GM12878 (cell line): ENCODE measurements around the gene NUP210. TPM values are rescaled to one million over a fixed set of nuclear protein-coding genes. Genes with fewer than 3 reads are reported as not detected.

ENCODE experiments used
- ATAC-seq: fragments of 200-7000 bp; cut with Tn5 transposase; 3 replicates; pipeline ENCODE4 v1.9.1; 2020; ENCODE audit warnings: mild to moderate bottlenecking, moderate library complexity
- BruUV-seq: library from RNA; stranded (reverse); fragments of 400-500 nt; replicated peaks from 2 replicates; lab custom pipeline; 2021; lab: Mats Ljungman, UMichigan
- CTCF ChIA-PET: fragments of 300-600 bp; sonication (Branson Sonifier 250); formaldehyde crosslinking; extraction: SDS; loops from one replicate; lab custom pipeline; 2021; ENCODE audit warnings: inconsistent platforms; lab: Yijun Ruan, JAX
- POLR2A ChIA-PET: fragments of 350-600 bp; formaldehyde crosslinking; extraction: SDS; loops from one replicate; lab custom pipeline; 2021; ENCODE audit warnings: inconsistent platforms; lab: Charles Lee
- RAD21 ChIA-PET: fragments of 300-600 bp; sonication (Branson Sonifier 250); formaldehyde crosslinking; loops from one replicate; lab custom pipeline; 2023; ENCODE audit warnings: antibody characterized with exemption; ENCODE audit not compliant: unreplicated experiment; lab: Charles Lee
- SMC1A ChIA-PET: fragments of 300-600 bp; sonication (Branson Sonifier 250); formaldehyde crosslinking; loops from one replicate; lab custom pipeline; 2023; ENCODE audit not compliant: unreplicated experiment, uncharacterized antibody; lab: Charles Lee
- DNase-seq: peaks from one replicate; pipeline ENCODE4 v3.0.0-alpha.2; 2011; ENCODE audit warnings: low read depth, low spot score
- FAIRE-seq: peaks from 3 replicates; lab custom pipeline; 2011; peaks lifted over from hg19 to GRCh38; lab: Jason Lieb, UNC
- H2AFZ ChIP-seq: 2 replicates; pipeline ENCODE4 v1.6.0; 2011; ENCODE audit warnings: low read depth, low read length, control low read depth; ENCODE audit not compliant: control insufficient read depth
- H3K27ac ChIP-seq: 2 replicates; pipeline ENCODE4 v1.5.1; 2011; ENCODE audit warnings: control low read depth; ENCODE audit not compliant: control insufficient read depth, insufficient read depth
- H3K27me3 ChIP-seq, 2 experiments: replicated peaks in 1 of 2; 2 replicates each; pipeline versions ENCODE4 v1.6.0 to v1.6.1; 2011; ENCODE audit warnings: low read length in 1 of 2; ENCODE audit not compliant: control insufficient read depth in 2 of 2, insufficient read depth in 2 of 2
- H3K36me3 ChIP-seq, 2 experiments: 2 replicates each; pipeline ENCODE4 v1.5.1; 2011; ENCODE audit warnings: low read length in 1 of 2; ENCODE audit not compliant: control insufficient read depth in 2 of 2, insufficient read depth in 2 of 2
- H3K4me1 ChIP-seq: 2 replicates; pipeline ENCODE4 v1.6.1; 2011; ENCODE audit warnings: mild to moderate bottlenecking, low read length, moderate library complexity, mixed read lengths; ENCODE audit not compliant: control insufficient read depth, insufficient read depth
- H3K4me2 ChIP-seq: 2 replicates; pipeline ENCODE4 v1.6.0; 2011; ENCODE audit warnings: control low read depth; ENCODE audit not compliant: control insufficient read depth, insufficient read depth
- H3K4me3 ChIP-seq: fragments of 200-600 bp; sonication (generic); 2 replicates; pipeline ENCODE4 v1.5.1; 2016
- H3K79me2 ChIP-seq: 2 replicates; pipeline ENCODE4 v1.6.0; 2011; ENCODE audit warnings: low read length; ENCODE audit not compliant: control insufficient read depth, insufficient read depth
- H3K9ac ChIP-seq: 2 replicates; pipeline ENCODE4 v1.8.0; 2011; ENCODE audit warnings: low read length, control low read depth, mixed read lengths; ENCODE audit not compliant: control insufficient read depth, insufficient read depth
- H3K9me3 ChIP-seq: replicated peaks from 3 replicates; pipeline ENCODE4 v1.5.1; 2011; ENCODE audit warnings: mild to moderate bottlenecking, low read length; ENCODE audit not compliant: control insufficient read depth, insufficient read depth
- H4K20me1 ChIP-seq: 2 replicates; pipeline ENCODE4 v1.6.0; 2011; ENCODE audit not compliant: control insufficient read depth, insufficient read depth
- BMI1 ChIP-seq: fragments of 450-650 bp; IDR thresholded peaks from 2 replicates; pipeline ENCODE4 v1.6.1; 2016; ENCODE audit warnings: mild to moderate bottlenecking, moderate library complexity, borderline replicate concordance
- CBX5 ChIP-seq: sonication (generic); IDR thresholded peaks from 2 replicates; pipeline ENCODE4 v1.6.1; 2016; ENCODE audit warnings: low read depth, moderate library complexity, mild to moderate bottlenecking, inconsistent platforms
- CREB1 ChIP-seq: IDR thresholded peaks from 2 replicates; pipeline ENCODE4 v1.6.1; 2012; ENCODE audit warnings: low read depth, mild to moderate bottlenecking, inconsistent platforms
- EED ChIP-seq: sonication (generic); IDR thresholded peaks from 2 replicates; pipeline ENCODE4 v1.6.1; 2016; ENCODE audit warnings: antibody characterized with exemption, low read depth
- EZH2 ChIP-seq: IDR thresholded peaks from 2 replicates; pipeline ENCODE4 v1.6.1; 2012; ENCODE audit warnings: low read depth, mild to moderate bottlenecking, control low read depth, inconsistent platforms, low read length, borderline replicate concordance; ENCODE audit not compliant: control insufficient read depth
- KLF5 ChIP-seq: fragments of 450-650 bp; IDR thresholded peaks from 2 replicates; pipeline ENCODE4 v1.6.1; 2014; ENCODE audit warnings: mild to moderate bottlenecking; ENCODE audit not compliant: partially characterized antibody
- NBN ChIP-seq: fragments of 450-650 bp; IDR thresholded peaks from 2 replicates; pipeline ENCODE4 v1.6.1; 2016
- NFXL1 ChIP-seq: fragments of 450-650 bp; IDR thresholded peaks from 2 replicates; pipeline ENCODE4 v1.6.1; 2017; ENCODE audit warnings: antibody characterized with exemption, mild to moderate bottlenecking, borderline replicate concordance
- NR2F1 ChIP-seq: fragments of 450-650 bp; conservative IDR thresholded peaks from 2 replicates; pipeline ENCODE4 v1.6.1; 2017; ENCODE audit warnings: mild to moderate bottlenecking
- STAT1 ChIP-seq: fragments of 450-650 bp; conservative IDR thresholded peaks from 2 replicates; pipeline ENCODE4 v1.6.1; 2014; ENCODE audit warnings: antibody characterized with exemption, mild to moderate bottlenecking
- TBL1XR1 ChIP-seq: IDR thresholded peaks from 2 replicates; pipeline ENCODE4 v1.6.1; 2012; ENCODE audit warnings: low read depth, low read length, improper control_type of control experiment
- TCF3 ChIP-seq: IDR thresholded peaks from 2 replicates; pipeline ENCODE4 v1.6.1; 2012; ENCODE audit warnings: low read depth, mild to moderate bottlenecking, low read length, borderline replicate concordance; ENCODE audit not compliant: insufficient read depth
- WRNIP1 ChIP-seq: IDR thresholded peaks from 2 replicates; pipeline ENCODE4 v1.6.1; 2011; ENCODE audit warnings: low read depth, low read length, improper control_type of control experiment, borderline replicate concordance
- WGBS: methylation state at CpG from one replicate; pipeline ENCODE4 v1.1.6; 2016; ENCODE audit warnings: low lambda C conversion rate; ENCODE audit not compliant: insufficient replicate concordance, insufficient coverage; ENCODE audit errors: missing lambda C conversion rate; 5-methylcytosine and 5-hydroxymethylcytosine counted together
- in situ Hi-C: fragments of 300-500 bp; cut with MboI; formaldehyde crosslinking; loops from 9 replicates; pipeline ENCODE4 v1.14.3; 2018; ENCODE audit warnings: mixed read lengths
- intact Hi-C: fragments of 100-400 bp; cut with micrococcal nuclease; formaldehyde crosslinking; loops from one replicate; pipeline ENCODE4 v1.14.2; 2022; ENCODE audit not compliant: unreplicated experiment
- polyA plus RNA-seq, 11 experiments: library from polyadenylated mRNA; depleted of rRNA in 4 of 11; unstranded in 6 of 11; stranded (reverse) in 5 of 11; fragments of >200 nt; fragmentation: Nextera tagmentation in 4 of 11; fragmentation: Illumina TruSeq in 1 of 11; extraction: Ambion mirVana in 4 of 11; extraction: Trizol in 1 of 11; gene quantifications; 1 replicate in 1 of 11; 2 replicates in 10 of 11; pipeline versions ENCODE4 v1.2.1 to v1.2.3, GENCODE V29; 2011 to 2016; ENCODE audit warnings: inconsistent platforms in 2 of 11, missing spikeins in 2 of 11, low read depth in 1 of 11
- total RNA-seq, 4 experiments: library from RNA; depleted of rRNA in 3 of 4; stranded (reverse); fragments of >200 nt in 3 of 4; fragmentation: Illumina TruSeq in 1 of 4; extraction: Trizol in 1 of 4; gene quantifications; 2 replicates each; pipeline versions ENCODE4 v1.2.1 to v1.2.3, GENCODE V29; 2013 to 2021
- TF ChIP-seq, protein P1 (sequence below), 3 experiments: IDR thresholded peaks in 2 of 3; conservative IDR thresholded peaks in 1 of 3; 2 replicates each; pipeline ENCODE4 v1.5.1; 2011; ENCODE audit warnings: low read depth in 3 of 3, low read length in 3 of 3, mild to moderate bottlenecking in 3 of 3, control low read depth in 2 of 3, moderate library complexity in 2 of 3, inconsistent platforms in 1 of 3, mixed read lengths in 1 of 3; ENCODE audit not compliant: control insufficient read depth in 2 of 3, insufficient read depth in 1 of 3; ENCODE audit errors: extremely low read depth in 1 of 3
- TF ChIP-seq, protein P2 (sequence below): fragments of 450-650 bp; IDR thresholded peaks from 2 replicates; pipeline ENCODE4 v1.6.1; 2017; ENCODE audit warnings: mild to moderate bottlenecking
- TF ChIP-seq, protein P3 (sequence below): IDR thresholded peaks from 2 replicates; pipeline ENCODE4 v1.6.1; 2011; ENCODE audit warnings: low read depth, low read length, improper control_type of control experiment, borderline replicate concordance
- TF ChIP-seq, protein P4 (sequence below): fragments of 450-650 bp; IDR thresholded peaks from 2 replicates; pipeline ENCODE4 v1.6.1; 2016; ENCODE audit warnings: mild to moderate bottlenecking

NUP210 gene
- total and polyA plus RNA-seq, 10 of the 15 experiments (the other 5 are each of a cell fraction or from before 2014, with no cell fraction given) = 2.9 to 150 (median 76.0) TPM

DNA sequence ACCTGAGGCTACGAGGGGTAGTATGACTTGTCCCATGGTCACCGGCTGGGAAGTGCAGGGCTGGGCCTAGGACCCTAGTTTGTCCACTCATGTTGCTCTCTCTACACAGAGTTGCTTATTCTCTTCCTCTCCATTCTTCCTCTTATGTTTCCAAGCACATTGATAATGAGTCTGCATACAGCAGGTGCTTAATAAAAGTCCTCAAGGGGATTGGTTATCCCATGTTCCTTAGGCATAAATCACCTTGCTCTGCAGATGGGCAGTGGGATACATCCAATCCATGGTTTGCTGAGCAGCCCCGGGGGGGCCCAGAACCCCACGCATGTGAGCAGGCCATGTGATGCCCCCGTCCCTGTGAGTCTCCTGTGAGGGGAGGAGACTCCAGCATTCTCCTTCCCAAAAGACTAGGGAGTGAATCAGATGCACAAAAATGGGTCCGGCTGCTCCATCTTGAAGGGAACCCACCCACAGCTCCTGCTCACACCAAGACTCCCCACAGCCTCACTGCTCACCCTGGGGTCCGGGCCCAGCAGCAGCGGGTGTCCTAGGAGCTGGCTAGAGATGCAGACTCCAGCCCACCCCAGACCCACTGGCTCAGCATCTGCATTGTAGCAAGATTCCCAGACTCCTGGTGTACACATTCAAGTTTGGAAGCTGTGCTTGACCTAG lies 139.9 kb downstream of the NUP210 start (continued):
- TF ChIP-seq, protein P1, sequence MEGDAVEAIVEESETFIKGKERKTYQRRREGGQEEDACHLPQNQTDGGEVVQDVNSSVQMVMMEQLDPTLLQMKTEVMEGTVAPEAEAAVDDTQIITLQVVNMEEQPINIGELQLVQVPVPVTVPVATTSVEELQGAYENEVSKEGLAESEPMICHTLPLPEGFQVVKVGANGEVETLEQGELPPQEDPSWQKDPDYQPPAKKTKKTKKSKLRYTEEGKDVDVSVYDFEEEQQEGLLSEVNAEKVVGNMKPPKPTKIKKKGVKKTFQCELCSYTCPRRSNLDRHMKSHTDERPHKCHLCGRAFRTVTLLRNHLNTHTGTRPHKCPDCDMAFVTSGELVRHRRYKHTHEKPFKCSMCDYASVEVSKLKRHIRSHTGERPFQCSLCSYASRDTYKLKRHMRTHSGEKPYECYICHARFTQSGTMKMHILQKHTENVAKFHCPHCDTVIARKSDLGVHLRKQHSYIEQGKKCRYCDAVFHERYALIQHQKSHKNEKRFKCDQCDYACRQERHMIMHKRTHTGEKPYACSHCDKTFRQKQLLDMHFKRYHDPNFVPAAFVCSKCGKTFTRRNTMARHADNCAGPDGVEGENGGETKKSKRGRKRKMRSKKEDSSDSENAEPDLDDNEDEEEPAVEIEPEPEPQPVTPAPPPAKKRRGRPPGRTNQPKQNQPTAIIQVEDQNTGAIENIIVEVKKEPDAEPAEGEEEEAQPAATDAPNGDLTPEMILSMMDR (IDR thresholded peaks at IDR 0.05 in 2 of 3, conservative IDR thresholded peaks at IDR 0.05 in 1 of 3; ENCODE audit: control insufficient read depth in 2 of 3, extremely low read depth in 1 of 3, insufficient read depth in 1 of 3, low read depth in 3 of 3, low read length in 3 of 3) = no peak
- TF ChIP-seq NBN (no peak), EZH2 (no peak), KLF5 (no peak), BMI1 (no peak), TBL1XR1 (no peak)

DNA sequence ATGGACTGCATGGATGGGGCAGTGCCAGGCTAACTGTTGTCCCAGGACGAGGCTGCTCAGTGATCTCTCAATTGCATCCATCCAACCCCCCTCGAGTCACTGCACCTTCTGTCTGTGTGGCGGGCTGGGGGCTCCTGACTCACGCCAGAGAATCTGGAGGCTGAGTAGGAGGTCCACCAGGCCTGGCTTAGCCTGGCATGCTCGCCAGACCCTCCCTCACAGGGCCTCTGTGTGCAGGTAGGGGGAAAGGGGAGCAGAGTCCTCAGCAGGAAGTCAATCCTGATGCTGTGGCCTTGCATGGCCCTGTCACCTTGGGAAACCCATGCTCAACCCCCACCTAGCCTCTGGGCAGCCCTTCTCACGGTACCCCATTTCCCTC lies 140.6 kb downstream of the NUP210 start:
- no TSS peak for BruUV-seq
- no peak overlapping the region for H2AFZ ChIP-seq
- H3K4me3 ChIP-seq = no peak overlapping the region
- no peak for DNase-seq
- H3K36me3 ChIP-seq = no peaks in the 10 kb centered on the region
- ChIA-PET RAD21 (no interaction called here), SMC1A (no interaction called here), POLR2A (no interaction called here), CTCF (no interaction called here)
- in situ Hi-C loops (no loop called here), intact Hi-C loops (no loop called here)
- H3K9ac ChIP-seq = no peak overlapping the region
- peaks cover 11 to 28% of the 10 kb centered on the region in 2 experiments for H3K27me3 ChIP-seq
- peaks cover 6% of the 10 kb centered on the region; the same call in 2 of the 3 replicates for H3K9me3 ChIP-seq
- no peak overlapping the region for H3K27ac ChIP-seq
- 4% methylated on average over 6 of the region's 6 CpGs for WGBS
- no peaks in the 10 kb centered on the region for H3K79me2 ChIP-seq
- H4K20me1 ChIP-seq = no peaks in the 10 kb centered on the region
- no peak for ATAC-seq
- no peak overlapping the region for H3K4me2 ChIP-seq
- no peak for FAIRE-seq
- no peaks in the 10 kb centered on the region for H3K4me1 ChIP-seq
- no peak for TF ChIP-seq STAT1
- no peak for TF ChIP-seq CBX5
- TF ChIP-seq NR2F1 = no peak
- TF ChIP-seq, protein P2, sequence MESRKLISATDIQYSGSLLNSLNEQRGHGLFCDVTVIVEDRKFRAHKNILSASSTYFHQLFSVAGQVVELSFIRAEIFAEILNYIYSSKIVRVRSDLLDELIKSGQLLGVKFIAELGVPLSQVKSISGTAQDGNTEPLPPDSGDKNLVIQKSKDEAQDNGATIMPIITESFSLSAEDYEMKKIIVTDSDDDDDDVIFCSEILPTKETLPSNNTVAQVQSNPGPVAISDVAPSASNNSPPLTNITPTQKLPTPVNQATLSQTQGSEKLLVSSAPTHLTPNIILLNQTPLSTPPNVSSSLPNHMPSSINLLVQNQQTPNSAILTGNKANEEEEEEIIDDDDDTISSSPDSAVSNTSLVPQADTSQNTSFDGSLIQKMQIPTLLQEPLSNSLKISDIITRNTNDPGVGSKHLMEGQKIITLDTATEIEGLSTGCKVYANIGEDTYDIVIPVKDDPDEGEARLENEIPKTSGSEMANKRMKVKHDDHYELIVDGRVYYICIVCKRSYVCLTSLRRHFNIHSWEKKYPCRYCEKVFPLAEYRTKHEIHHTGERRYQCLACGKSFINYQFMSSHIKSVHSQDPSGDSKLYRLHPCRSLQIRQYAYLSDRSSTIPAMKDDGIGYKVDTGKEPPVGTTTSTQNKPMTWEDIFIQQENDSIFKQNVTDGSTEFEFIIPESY = no peak
- TF ChIP-seq WRNIP1 = no peak
- no peak for TF ChIP-seq EED
- TF ChIP-seq, protein P3, sequence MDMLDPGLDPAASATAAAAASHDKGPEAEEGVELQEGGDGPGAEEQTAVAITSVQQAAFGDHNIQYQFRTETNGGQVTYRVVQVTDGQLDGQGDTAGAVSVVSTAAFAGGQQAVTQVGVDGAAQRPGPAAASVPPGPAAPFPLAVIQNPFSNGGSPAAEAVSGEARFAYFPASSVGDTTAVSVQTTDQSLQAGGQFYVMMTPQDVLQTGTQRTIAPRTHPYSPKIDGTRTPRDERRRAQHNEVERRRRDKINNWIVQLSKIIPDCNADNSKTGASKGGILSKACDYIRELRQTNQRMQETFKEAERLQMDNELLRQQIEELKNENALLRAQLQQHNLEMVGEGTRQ = no peak
- no peak for TF ChIP-seq BMI1
- TF ChIP-seq CREB1 = no peak
- TF ChIP-seq TCF3 = no peak
- no peak for TF ChIP-seq NFXL1
- TF ChIP-seq, protein P4, sequence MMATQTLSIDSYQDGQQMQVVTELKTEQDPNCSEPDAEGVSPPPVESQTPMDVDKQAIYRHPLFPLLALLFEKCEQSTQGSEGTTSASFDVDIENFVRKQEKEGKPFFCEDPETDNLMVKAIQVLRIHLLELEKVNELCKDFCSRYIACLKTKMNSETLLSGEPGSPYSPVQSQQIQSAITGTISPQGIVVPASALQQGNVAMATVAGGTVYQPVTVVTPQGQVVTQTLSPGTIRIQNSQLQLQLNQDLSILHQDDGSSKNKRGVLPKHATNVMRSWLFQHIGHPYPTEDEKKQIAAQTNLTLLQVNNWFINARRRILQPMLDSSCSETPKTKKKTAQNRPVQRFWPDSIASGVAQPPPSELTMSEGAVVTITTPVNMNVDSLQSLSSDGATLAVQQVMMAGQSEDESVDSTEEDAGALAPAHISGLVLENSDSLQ = no peak
